Vagina (tissue), 2 donors: ENCODE measurements around the gene NR2E3.
"Not testable (repeated sequence)": the region's sequence is repeated elsewhere in the genome, so short reads cannot be mapped to it uniquely, and the experiment has no call there.

Source experiments
- POLR2A ChIP-seq, 2 donors: fragments of 450-650 bp; IDR thresholded peaks; one replicate each; pipeline ENCODE4 v1.6.1; 2017; ENCODE audit warnings: antibody characterized with exemption in 2 of 2, mild to moderate bottlenecking in 2 of 2, moderate library complexity in 2 of 2
- TF ChIP-seq, protein P1 (sequence below), 3 experiments: fragments of 450-650 bp in 2 of 3; fragments of 200-600 bp in 1 of 3; sonication (generic) in 1 of 3; IDR thresholded peaks; one replicate each; pipeline ENCODE4 v1.5.1; 2017 to 2019; ENCODE audit warnings: antibody characterized with exemption in 3 of 3, mild to moderate bottlenecking in 2 of 3, moderate library complexity in 2 of 3

- TF ChIP-seq, protein P1, sequence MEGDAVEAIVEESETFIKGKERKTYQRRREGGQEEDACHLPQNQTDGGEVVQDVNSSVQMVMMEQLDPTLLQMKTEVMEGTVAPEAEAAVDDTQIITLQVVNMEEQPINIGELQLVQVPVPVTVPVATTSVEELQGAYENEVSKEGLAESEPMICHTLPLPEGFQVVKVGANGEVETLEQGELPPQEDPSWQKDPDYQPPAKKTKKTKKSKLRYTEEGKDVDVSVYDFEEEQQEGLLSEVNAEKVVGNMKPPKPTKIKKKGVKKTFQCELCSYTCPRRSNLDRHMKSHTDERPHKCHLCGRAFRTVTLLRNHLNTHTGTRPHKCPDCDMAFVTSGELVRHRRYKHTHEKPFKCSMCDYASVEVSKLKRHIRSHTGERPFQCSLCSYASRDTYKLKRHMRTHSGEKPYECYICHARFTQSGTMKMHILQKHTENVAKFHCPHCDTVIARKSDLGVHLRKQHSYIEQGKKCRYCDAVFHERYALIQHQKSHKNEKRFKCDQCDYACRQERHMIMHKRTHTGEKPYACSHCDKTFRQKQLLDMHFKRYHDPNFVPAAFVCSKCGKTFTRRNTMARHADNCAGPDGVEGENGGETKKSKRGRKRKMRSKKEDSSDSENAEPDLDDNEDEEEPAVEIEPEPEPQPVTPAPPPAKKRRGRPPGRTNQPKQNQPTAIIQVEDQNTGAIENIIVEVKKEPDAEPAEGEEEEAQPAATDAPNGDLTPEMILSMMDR (IDR thresholded peaks at IDR 0.05) = not testable (repeated sequence)
- TF ChIP-seq POLR2A (IDR thresholded peaks at IDR 0.05) = not testable (repeated sequence)
Measured at GRCh38 chr15:71858232-71858631, 47.9 kb downstream of the NR2E3 start.
